Stomach smooth muscle (tissue), 2 donors: ENCODE measurements around the gene LRRC74B.
"Not testable (repeated sequence)": the region's sequence is repeated elsewhere in the genome, so short reads cannot be mapped to it uniquely, and the experiment has no call there.

Experiments
- H3K27ac ChIP-seq: one replicate; pipeline ENCODE4 v1.7.0; 2013; ENCODE audit warnings: mild to moderate bottlenecking, low read length, inconsistent platforms
- H3K27me3 ChIP-seq, 2 donors: one replicate each; pipeline ENCODE4 v1.7.0; 2013; ENCODE audit warnings: low read length in 2 of 2; ENCODE audit not compliant: insufficient read depth in 2 of 2, control insufficient read depth in 1 of 2
- H3K36me3 ChIP-seq, 2 donors: one replicate each; pipeline ENCODE4 v1.7.0; 2013; ENCODE audit warnings: low read length in 2 of 2; ENCODE audit not compliant: control insufficient read depth in 2 of 2, insufficient read depth in 2 of 2
- H3K4me1 ChIP-seq: one replicate; pipeline ENCODE4 v1.7.0; 2013; ENCODE audit warnings: low read length; ENCODE audit not compliant: control insufficient read depth, insufficient read depth
- H3K4me3 ChIP-seq, 2 donors: one replicate each; pipeline ENCODE4 v1.7.0; 2013; ENCODE audit warnings: low read length in 2 of 2
- H3K9ac ChIP-seq, 2 donors: one replicate each; pipeline ENCODE4 v1.7.0; 2013; ENCODE audit warnings: low read length in 2 of 2, mild to moderate bottlenecking in 1 of 2
- H3K9me3 ChIP-seq, 2 donors: one replicate each; pipeline ENCODE4 v1.7.0; 2013; ENCODE audit warnings: low read length in 2 of 2; ENCODE audit not compliant: control insufficient read depth in 2 of 2
- donor health status: healthy.
- donor health status: Pancreatic carcinoma.

Gene LRRC74B

DNA sequence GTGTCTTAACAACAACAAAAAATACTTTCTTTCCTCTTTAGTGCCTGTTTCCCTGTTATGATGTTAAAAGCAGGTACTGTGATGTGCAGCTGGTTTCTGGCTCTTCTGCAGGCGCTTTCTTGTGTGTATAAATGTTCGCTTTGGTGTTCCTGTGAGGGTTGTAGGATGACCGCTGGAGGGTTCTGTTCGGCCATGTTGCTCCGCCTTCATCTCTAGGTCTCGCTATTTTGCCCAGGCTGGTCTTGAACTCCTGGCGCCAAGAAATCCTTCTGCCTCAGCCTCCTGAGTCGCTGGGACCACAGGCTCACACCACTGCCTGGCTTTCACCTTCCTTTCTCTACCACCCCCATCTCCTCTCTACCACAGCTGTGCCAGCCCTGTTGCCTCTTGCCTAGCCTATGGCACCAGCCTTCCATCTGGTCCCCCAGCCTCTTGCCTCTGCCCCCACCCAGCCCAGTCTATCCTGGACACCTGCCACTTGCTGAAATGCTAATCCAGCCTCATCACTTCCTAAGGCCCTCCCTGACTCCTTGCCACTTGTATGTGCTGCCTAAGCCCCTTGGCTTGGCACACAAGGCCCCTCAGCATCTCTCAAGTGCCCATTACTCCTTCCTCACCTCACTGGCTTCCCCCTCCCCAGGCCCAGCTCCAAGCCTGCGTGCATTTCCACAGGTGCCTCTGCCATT is 5.5 kb downstream of the LRRC74B start:
- Histone ChIP-seq H3K4me3 (no peak overlapping the region), H3K27ac (no peak overlapping the region), H3K9ac (no peak overlapping the region), H3K9me3 (no peaks in the 10 kb centered on the region), H3K27me3 (peaks cover 0 to 4% of the 10 kb centered on the region in 2 donors), H3K4me1 (no peaks in the 10 kb centered on the region), H3K36me3 (no peaks in the 10 kb centered on the region)

DNA sequence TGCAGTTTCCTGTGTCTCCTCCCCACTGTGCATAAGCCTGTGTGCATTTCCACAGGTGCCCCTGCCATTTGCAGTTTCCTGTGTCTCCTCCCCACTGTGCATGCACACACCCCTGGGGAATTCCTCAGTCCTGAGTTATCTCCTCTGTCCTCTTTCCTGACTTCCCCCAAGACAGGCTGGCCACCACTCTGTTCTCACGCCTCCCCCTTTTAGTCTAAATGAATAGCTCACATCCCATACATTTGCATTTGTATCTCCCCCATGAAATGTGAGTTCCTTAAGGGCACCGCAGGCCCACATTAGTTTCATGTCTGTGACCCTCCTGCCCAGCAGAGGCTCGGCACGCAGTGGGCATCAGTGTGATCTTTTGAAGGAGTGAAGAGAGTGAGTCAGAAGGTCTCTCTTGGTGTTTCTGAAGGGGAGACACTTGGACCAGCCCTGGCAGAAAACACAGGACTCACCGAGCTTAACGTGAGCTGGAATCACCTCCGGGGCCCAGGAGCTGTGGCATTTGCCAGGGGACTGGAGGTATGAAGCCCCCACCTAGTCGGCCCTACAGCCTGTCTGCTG is 6.2 kb downstream of the LRRC74B start:
- H3K4me1 ChIP-seq: no peaks in the 10 kb centered on the region
- peaks cover 0 to 4% of the 10 kb centered on the region in 2 donors for H3K27me3 ChIP-seq
- H3K9me3 ChIP-seq: no peaks in the 10 kb centered on the region
- H3K27ac ChIP-seq: no peak overlapping the region
- no peak overlapping the region for H3K4me3 ChIP-seq
- H3K36me3 ChIP-seq: no peaks in the 10 kb centered on the region
- no peak overlapping the region for H3K9ac ChIP-seq

DNA sequence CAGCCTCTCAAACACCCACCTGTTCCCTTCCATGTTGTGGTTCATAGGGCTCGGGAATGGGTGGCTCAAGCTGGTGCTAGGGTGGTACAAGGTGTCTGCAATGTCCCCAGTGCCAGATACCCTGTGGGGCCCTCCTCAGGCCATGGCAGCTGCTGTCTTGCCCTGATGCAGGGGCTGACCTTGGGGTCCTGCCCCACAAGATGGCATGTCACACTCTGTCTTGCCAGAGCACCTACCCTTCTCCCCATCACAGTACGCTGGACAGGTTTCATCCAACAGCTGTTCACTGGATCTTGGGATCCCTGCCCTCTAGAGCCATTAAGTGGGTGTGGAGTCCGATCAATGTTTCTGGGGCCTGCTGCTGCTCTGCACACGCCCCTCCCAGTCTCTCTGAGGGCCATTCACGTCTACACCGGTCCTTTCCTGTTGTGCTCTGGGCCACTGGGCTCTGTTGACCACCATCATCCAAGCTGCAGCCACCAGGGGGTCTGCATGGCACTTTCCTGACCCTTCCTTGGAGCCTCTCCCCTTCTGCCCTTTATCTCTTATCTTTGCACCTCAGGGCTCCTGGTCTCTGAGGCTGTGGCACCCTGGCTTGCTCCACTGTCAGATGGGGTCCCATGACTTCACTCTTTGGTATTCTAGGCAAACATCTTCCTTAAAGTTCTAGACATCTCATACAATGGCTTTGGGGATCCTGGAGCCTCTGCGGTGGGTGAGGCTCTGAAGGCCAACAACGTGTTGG is 7.1 kb downstream of the LRRC74B start:
- no peaks in the 10 kb centered on the region for H3K4me1 ChIP-seq
- H3K9me3 ChIP-seq: no peaks in the 10 kb centered on the region
- H3K9ac ChIP-seq: no peak overlapping the region
- peaks cover 0 to 4% of the 10 kb centered on the region in 2 donors for H3K27me3 ChIP-seq
- no peak overlapping the region for H3K4me3 ChIP-seq
- no peak overlapping the region for H3K27ac ChIP-seq
- H3K36me3 ChIP-seq: no peaks in the 10 kb centered on the region

DNA sequence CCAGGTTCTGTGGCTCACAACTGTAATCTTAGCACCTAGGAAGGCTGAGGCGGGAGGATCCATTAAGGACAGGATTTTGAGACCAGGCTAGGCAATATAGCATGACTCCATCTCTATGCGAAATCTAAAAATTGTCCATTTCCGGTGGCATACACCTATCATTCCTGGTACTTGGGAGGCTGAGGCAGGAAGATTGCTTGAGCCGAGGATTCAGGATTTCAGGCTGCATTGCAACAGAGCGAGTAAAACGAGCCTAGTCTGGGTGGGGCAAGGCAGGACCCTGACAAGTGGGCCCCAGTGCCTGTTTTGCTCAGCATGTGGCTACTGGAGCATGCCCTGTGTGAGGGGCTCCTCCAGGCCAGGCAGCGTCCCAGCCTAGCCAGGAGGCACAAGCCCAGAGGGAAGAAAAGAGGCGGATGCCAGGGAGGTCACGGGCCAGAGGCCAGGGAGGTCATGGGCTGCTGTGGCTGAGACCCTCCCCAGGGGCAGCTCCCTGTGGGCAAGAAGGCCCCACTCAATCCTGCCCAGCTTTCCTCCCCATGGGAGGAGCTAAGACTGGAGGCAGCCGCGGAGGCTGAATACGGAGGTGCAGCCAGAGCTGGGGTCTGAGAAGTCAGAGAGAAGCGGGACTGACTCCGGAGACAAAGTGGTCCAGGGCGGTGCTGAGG is 8.4 kb downstream of the LRRC74B start:
- Histone ChIP-seq H3K9ac (no peak overlapping the region), H3K4me3 (no peak overlapping the region), H3K27ac (no peak overlapping the region), H3K9me3 (no peaks in the 10 kb centered on the region), H3K27me3 (peaks cover 0 to 4% of the 10 kb centered on the region in 2 donors), H3K4me1 (no peaks in the 10 kb centered on the region), H3K36me3 (no peaks in the 10 kb centered on the region)

DNA sequence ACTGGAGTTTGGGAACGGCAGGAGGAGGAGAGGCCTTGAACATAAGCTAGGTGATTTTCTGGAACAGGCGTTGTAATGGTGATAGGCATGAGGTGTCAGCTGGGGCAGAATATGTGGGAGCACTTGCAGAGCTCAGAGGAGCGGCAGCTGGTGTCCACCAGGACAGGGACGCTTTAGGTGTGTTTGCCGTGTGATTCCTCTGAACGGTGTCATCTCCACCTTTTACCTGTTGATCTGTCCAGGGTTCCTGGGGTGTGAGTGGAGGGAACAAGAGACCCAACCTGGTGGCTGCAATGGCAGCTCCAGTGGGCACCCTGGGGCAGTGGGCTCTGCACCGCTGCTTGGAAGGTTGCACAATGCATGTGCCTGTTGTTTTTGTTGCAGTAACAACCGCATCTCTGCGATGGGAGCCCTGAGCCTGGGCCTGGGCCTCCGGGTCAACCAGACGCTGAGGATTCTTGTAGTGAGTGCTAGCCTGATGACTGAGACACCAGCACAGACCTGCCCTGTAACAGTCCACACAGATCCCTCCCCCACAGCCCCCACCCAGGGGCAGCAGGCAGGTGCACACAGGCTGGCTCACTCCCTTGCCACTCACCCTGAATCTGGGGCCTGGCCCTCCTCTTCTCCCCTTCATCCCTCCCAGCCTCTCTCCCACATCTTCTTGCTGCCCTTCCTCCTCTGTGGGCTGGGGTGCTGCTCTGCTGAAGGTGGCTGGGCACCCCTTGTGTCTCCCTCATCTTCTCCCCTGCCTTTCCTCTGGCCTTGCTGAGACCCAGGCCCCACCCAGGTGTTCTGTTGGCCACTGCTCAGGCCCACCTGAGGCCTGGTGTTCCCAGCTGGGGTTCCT is 9.2 kb downstream of the LRRC74B start:
- no peaks in the 10 kb centered on the region for H3K9me3 ChIP-seq
- H3K27me3 ChIP-seq: peaks cover 0 to 4% of the 10 kb centered on the region in 2 donors
- no peak overlapping the region for H3K27ac ChIP-seq
- H3K9ac ChIP-seq: no peak overlapping the region
- H3K4me3 ChIP-seq: no peak overlapping the region
- H3K4me1 ChIP-seq: no peaks in the 10 kb centered on the region
- no peaks in the 10 kb centered on the region for H3K36me3 ChIP-seq

DNA sequence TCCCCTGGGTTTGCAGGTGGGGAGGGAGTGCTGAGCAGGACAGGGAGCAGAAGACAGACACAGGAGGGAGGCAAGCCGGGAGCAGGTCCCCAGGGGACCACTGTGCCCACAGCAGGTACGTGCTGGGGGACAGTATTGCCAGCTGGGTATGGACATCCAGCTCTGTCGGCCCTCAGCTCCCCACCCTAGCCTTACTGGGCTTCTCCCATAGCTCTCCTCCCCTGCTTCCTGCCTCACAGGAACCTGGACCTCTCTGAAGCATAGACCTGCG is 9.8 kb downstream of the LRRC74B start:
- no peaks in the 10 kb centered on the region for H3K36me3 ChIP-seq
- H3K9ac ChIP-seq: no peak overlapping the region
- no peaks in the 10 kb centered on the region for H3K9me3 ChIP-seq
- H3K4me3 ChIP-seq: no peak overlapping the region
- peaks cover 0 to 4% of the 10 kb centered on the region in 2 donors for H3K27me3 ChIP-seq
- no peak overlapping the region for H3K27ac ChIP-seq
- no peaks in the 10 kb centered on the region for H3K4me1 ChIP-seq

DNA sequence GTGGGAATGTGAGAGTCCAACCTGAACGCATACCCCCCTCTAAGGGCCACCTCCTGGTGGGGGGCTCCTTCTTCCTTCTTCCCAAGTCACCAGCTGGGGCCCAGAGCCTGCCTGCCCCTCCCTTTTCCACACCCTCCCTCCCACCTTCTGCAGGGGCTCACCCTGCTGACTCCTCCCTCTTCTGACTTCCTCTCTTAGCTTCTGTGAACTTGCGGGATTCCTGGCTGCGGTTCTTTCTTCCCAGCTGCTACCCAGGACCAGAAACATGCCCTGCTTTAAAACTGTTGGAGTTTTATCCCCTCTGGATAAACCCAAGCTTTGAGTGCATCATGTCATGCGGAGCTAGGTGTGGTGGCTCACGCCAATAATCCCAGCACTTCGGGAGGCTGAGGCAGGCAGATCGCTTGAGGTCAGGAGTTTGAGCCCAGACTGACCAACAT is 10.2 kb downstream of the LRRC74B start:
- H3K9ac ChIP-seq: no peak overlapping the region
- peaks cover 0 to 4% of the 10 kb centered on the region in 2 donors for H3K27me3 ChIP-seq
- no peak overlapping the region for H3K4me3 ChIP-seq
- no peaks in the 10 kb centered on the region for H3K4me1 ChIP-seq
- no peak overlapping the region for H3K27ac ChIP-seq
- H3K36me3 ChIP-seq: no peaks in the 10 kb centered on the region
- H3K9me3 ChIP-seq: no peaks in the 10 kb centered on the region

DNA sequence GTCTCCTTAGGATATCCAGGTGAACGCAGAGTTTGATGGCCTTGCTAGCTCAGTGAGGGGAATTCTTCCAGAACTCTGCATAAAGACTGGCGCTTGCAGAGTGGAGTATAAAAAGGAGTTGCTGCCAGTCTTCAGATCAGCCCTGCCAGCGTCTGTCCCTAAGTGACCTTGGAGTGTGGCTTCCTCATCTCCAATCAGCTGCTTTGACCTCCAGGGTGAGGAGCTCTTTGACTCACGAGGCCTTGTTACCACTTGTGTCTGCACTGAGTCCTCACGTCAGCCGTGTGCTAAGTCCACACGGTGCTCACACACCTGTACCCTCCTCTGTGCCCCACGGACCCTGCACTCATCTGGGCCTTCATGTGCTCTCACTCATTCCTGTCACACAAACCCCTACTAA is 14.6 kb downstream of the LRRC74B start:
- H3K27me3 ChIP-seq, H3K4me1 ChIP-seq, H3K9me3 ChIP-seq, H3K9ac ChIP-seq, H3K4me3 ChIP-seq, H3K36me3 ChIP-seq, H3K27ac ChIP-seq: not testable (repeated sequence)

DNA sequence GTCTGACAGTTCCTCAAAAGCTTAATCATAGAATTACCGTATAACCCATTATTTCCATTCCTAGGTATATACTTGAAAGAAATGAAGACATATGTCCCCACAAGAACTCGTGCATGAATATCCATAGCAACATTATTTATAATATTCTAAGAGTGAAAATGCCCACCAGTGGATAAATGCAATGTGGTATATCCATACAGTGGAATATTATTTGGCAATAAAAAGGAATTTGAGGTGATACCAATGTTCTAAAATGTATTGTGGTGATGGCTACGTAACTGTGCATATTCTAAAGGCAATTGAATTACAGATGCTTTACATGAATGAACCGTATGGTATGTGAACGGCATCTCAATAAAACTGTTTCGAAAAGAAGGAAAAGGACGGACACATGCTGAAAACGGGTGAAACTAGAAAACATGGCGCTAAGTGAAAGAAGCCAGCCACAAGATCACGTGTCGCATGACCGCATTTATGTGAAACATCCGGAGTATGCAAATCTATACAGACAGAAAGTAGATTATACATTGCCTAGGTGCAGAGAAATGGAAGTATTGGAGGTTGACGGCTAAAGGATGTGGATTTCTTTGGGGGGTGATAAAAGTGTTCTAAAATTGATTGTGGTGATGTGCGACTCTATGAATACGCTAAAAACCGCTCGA is 16.0 kb downstream of the LRRC74B start:
- H3K9ac ChIP-seq, H3K36me3 ChIP-seq, H3K27ac ChIP-seq, H3K27me3 ChIP-seq, H3K4me1 ChIP-seq, H3K4me3 ChIP-seq, H3K9me3 ChIP-seq: not testable (repeated sequence)

DNA sequence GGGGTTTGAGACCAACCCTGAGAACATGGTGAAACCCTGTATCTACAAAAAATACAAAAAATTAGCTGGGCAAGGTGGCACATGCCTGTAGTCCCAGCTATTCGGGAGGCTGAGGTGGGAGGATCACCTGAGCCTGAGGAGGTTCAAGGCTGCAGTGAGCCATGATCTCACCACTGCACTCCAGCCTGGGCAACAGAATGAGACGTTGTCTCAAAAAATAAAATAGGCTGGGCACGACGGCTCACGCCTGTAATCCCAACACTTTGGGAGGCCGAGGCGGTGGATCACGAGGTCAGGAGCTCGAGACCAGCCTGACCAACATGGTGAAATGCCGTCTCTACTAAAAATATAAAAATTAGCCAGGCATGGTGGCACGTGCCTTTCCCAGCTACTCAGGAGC is 18.7 kb downstream of the LRRC74B start:
- H3K9ac ChIP-seq, H3K4me1 ChIP-seq, H3K9me3 ChIP-seq, H3K4me3 ChIP-seq, H3K36me3 ChIP-seq, H3K27me3 ChIP-seq, H3K27ac ChIP-seq: not testable (repeated sequence)
